Right lobe of liver (tissue), 6 donors: ENCODE results near the gene GRIP1. TPM values are rescaled to one million over a fixed set of nuclear protein-coding genes. Genes with fewer than 3 reads are reported as not detected.

ENCODE experiments used
- ATAC-seq, 4 donors: fragments of 200-7000 bp; cut with Tn5 transposase; one replicate each; pipeline ENCODE4 v1.9.1; 2020; ENCODE audit warnings: mild to moderate bottlenecking in 4 of 4, moderate library complexity in 4 of 4
- DNase-seq, 3 donors: peaks; one replicate each; pipeline ENCODE4 v3.0.0-alpha.2; 2020
- H3K27ac ChIP-seq, 3 donors: fragments of 200-600 bp; one replicate each; pipeline ENCODE4 v1.8.0; 2022
- H3K27me3 ChIP-seq, 2 donors: fragments of 200-600 bp; one replicate each; pipeline ENCODE4 v1.8.0; 2022
- H3K36me3 ChIP-seq, 4 donors: fragments of 200-600 bp; sonication (generic) in 1 of 4; one replicate each; pipeline versions ENCODE4 v1.5.1 to v1.8.0; 2017 to 2022; ENCODE audit warnings: control low read depth in 1 of 4
- H3K4me1 ChIP-seq, 4 donors: fragments of 200-600 bp; sonication (generic) in 1 of 4; one replicate each; pipeline versions ENCODE4 v1.5.1 to v1.8.0; 2017 to 2022; ENCODE audit warnings: control low read depth in 1 of 4
- H3K4me3 ChIP-seq, 3 donors: fragments of 200-600 bp; one replicate each; pipeline ENCODE4 v1.8.0; 2022
- H3K9me3 ChIP-seq, 4 donors: fragments of 200-600 bp; sonication (generic) in 1 of 4; one replicate each; pipeline versions ENCODE4 v1.5.1 to v1.8.0; 2017 to 2022; ENCODE audit warnings: control low read depth in 1 of 4
- POLR2A ChIP-seq: fragments of 450-650 bp; IDR thresholded peaks from one replicate; pipeline ENCODE4 v1.6.1; 2017; ENCODE audit warnings: antibody characterized with exemption, mild to moderate bottlenecking
- WGBS: methylation state at CpG from one replicate; pipeline ENCODE4 v1.1.6; 2018; ENCODE audit warnings: low coverage, low lambda C conversion rate; ENCODE audit not compliant: insufficient coverage; ENCODE audit errors: missing lambda C conversion rate; 5-methylcytosine and 5-hydroxymethylcytosine counted together
- intact Hi-C, 2 donors: fragments of 100-400 bp; cut with DNase I; formaldehyde crosslinking; loops; one replicate each; pipeline versions ENCODE4 v1.11.2 to v1.14.1; 2022
- total RNA-seq, 6 experiments: library from RNA; depleted of rRNA in 2 of 6; stranded (reverse); fragments of >200 nt in 2 of 6; fragmentation: NEBNext Ultra II Directional in 3 of 6; extraction: Animal tissue kit (Norgen Biotek cat#: 25700) in 3 of 6; gene quantifications; one replicate each; pipeline versions ENCODE4 v1.1.0 to v1.2.4, GENCODE V29; 2016 to 2023
- TF ChIP-seq, protein P1 (sequence below), 4 donors: fragments of 200-600 bp in 3 of 4; fragments of 450-650 bp in 1 of 4; IDR thresholded peaks; one replicate each; pipeline versions ENCODE4 v1.5.1 to v1.8.0; 2016 to 2022; ENCODE audit warnings: antibody characterized with exemption in 4 of 4, mild to moderate bottlenecking in 2 of 4
- donor health status: DM: no; HTN: yes; CAD: no.
- donor health status: DM: no; HTN: no; CAD: no.
- donor health status: DM: no; HTN: no; CAD: no.
- donor health status: DM: no; HTN: yes; CAD: no.
- donor health status: DM: no; HTN: yes; CAD: no.

The GRIP1 gene
- total RNA-seq, 6 experiments from 2014 or later = 0.22 to 0.78 (median 0.26) TPM; not detected in 3

DNA sequence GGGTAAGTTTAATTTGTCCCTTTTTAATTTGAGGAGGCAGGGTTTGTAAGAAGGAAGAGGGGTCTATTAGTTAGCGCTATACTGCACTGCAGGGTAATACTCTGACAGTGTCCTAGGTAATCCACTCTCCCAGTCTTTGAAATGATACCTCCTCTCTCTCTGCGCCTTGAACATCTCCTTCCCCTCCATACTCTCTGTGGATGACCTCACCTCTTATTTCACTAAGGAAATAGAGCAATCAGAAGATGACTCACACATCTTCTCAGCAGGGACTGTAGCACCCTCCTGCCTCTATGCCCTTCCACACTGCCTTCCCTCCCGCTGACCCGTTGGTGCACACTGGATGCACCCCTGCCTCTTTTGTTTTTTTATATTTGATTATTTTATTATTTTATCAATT is 94.2 kb downstream of the GRIP1 start:
- Histone ChIP-seq H3K4me3 (no peak overlapping the region), H3K27me3 (no peaks in the 10 kb centered on the region), H3K36me3 (no peaks in the 10 kb centered on the region), H3K4me1 (no peaks in the 10 kb centered on the region), H3K9me3 (no peaks in the 10 kb centered on the region), H3K27ac (no peak overlapping the region)
- WGBS = 75% methylated on average over 4 of the region's 4 CpGs
- ATAC-seq = no peak
- intact Hi-C loops = no loop called here
- TF ChIP-seq, protein P1, sequence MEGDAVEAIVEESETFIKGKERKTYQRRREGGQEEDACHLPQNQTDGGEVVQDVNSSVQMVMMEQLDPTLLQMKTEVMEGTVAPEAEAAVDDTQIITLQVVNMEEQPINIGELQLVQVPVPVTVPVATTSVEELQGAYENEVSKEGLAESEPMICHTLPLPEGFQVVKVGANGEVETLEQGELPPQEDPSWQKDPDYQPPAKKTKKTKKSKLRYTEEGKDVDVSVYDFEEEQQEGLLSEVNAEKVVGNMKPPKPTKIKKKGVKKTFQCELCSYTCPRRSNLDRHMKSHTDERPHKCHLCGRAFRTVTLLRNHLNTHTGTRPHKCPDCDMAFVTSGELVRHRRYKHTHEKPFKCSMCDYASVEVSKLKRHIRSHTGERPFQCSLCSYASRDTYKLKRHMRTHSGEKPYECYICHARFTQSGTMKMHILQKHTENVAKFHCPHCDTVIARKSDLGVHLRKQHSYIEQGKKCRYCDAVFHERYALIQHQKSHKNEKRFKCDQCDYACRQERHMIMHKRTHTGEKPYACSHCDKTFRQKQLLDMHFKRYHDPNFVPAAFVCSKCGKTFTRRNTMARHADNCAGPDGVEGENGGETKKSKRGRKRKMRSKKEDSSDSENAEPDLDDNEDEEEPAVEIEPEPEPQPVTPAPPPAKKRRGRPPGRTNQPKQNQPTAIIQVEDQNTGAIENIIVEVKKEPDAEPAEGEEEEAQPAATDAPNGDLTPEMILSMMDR (IDR thresholded peaks at IDR 0.05) = no peak
- no peak for TF ChIP-seq POLR2A
- DNase-seq = no peak

DNA sequence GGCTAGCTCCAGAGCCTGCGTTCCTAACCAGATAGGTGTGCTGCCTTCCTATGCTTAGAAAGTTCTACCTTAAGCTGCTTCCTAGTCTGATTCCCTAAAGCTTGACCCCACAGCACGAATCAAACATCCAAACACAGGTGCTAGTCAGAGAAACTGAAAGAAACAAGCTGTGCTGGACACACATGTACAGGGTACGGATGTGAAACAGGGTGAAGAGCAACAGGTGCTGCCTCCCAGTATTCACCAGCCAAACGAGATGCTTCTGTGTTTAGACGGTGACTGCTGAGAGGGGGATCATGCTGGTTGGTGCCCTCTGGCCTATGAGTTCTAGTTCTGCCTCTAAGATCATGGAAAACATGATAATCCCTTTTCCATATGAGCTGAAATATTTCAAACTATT is 105.3 kb downstream of the GRIP1 start:
- intact Hi-C loops = no loop called here
- TF ChIP-seq, protein P1 (IDR thresholded peaks at IDR 0.05) = no peak
- no peak for TF ChIP-seq POLR2A
- no peak overlapping the region for H3K4me3 ChIP-seq
- H3K36me3 ChIP-seq = no peaks in the 10 kb centered on the region
- no peak for ATAC-seq
- no peaks in the 10 kb centered on the region for H3K9me3 ChIP-seq
- H3K27me3 ChIP-seq = no peaks in the 10 kb centered on the region
- WGBS = 62% methylated on average over 5 of the region's 5 CpGs
- DNase-seq = no peak
- H3K27ac ChIP-seq = no peak overlapping the region
- no peaks in the 10 kb centered on the region for H3K4me1 ChIP-seq

DNA sequence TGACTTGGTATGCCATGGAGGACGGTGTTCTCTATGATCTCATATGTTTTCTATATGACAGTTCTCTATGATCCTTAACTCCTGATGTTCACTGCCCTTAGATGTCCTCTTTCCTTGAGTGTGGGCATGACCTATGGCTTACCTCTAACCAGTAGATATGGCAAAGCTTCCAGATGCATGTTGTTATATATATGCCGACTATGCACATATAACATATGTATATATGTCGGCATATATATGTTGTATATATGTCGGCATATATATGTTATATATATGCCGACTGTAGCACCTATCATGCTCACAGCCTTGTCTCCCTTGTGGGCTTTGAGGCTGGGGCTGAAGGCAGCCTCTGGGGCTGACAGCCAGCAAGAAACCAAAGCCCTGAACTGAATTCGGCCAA is 106.0 kb downstream of the GRIP1 start:
- no peak for TF ChIP-seq POLR2A
- TF ChIP-seq, protein P1 (IDR thresholded peaks at IDR 0.05) = no peak
- Histone ChIP-seq H3K36me3 (no peaks in the 10 kb centered on the region), H3K27me3 (no peaks in the 10 kb centered on the region), H3K4me3 (no peak overlapping the region), H3K27ac (no peak overlapping the region), H3K4me1 (no peaks in the 10 kb centered on the region), H3K9me3 (no peaks in the 10 kb centered on the region)
- DNase-seq (no peak), ATAC-seq (no peak)
- intact Hi-C loops = no loop called here
- 80% methylated on average over 6 of the region's 6 CpGs for WGBS

DNA sequence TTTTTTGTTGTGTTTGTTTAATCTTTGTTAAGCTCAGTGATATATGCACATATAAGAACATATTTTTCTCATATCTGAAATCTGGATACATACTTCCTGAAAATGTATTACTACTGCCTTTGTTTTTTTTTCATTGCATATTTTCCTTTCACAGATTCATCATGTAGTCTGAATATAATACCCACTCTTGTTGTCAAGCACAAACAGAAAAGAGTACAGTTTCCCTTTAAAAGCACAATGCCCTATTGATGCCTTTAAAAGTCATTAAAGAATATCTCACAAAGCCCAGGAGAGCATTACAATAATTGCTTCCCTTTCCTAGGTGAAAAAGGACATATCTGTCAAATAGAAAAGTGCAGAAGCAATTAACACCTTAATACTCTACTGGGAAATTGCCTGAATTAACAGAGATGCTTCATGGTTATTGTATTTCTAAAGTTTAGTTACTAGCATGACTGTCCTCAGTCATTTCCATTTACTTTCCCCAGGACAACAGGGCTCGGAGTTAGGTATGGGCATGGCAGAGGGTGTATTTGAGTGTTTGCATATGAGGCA is 107.4 kb downstream of the GRIP1 start:
- no peak for TF ChIP-seq POLR2A
- TF ChIP-seq, protein P1 (IDR thresholded peaks at IDR 0.05) = no peak
- no peak overlapping the region for H3K27ac ChIP-seq
- WGBS = 50% methylated on average over 1 of the region's 1 CpG
- H3K36me3 ChIP-seq = no peaks in the 10 kb centered on the region
- H3K4me1 ChIP-seq = no peaks in the 10 kb centered on the region
- H3K27me3 ChIP-seq = no peaks in the 10 kb centered on the region
- DNase-seq (no peak), ATAC-seq (no peak)
- H3K9me3 ChIP-seq = no peaks in the 10 kb centered on the region
- no peak overlapping the region for H3K4me3 ChIP-seq
- intact Hi-C loops = no loop called here

DNA sequence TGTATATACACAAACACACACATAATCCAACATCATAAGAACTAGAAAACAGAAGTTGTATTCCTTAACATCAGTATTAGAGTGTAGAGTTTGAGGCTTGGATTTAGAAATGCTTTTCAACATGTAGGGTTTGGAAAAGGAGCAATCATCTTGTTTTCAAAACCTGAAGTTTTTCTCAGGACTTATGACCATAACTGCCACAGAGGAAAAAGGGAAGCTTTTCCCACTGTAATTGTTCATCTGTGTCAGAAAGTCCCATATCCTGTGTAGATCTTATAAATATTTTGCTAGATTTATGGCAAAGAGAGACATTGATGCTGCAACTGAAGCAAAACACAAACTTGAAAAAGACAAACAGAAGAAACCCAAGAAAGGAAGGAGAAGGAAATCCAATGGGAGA is 115.7 kb downstream of the GRIP1 start:
- Histone ChIP-seq H3K9me3 (peaks cover 0 to 3% (median 1%) of the 10 kb centered on the region in 4 donors), H3K4me3 (no peak overlapping the region), H3K4me1 (no peaks in the 10 kb centered on the region), H3K27me3 (no peaks in the 10 kb centered on the region), H3K36me3 (no peaks in the 10 kb centered on the region), H3K27ac (no peak overlapping the region)
- ATAC-seq = no peak
- intact Hi-C loops = no loop called here
- no peak for DNase-seq
- no peak for TF ChIP-seq POLR2A
- TF ChIP-seq, protein P1 (IDR thresholded peaks at IDR 0.05) = no peak
